H1 (cell line): ENCODE data around the gene TMEM178B. TPM values are rescaled to one million over a fixed set of nuclear protein-coding genes. Genes with fewer than 3 reads are reported as not detected.
A peak's percentile ranks its signal among the peaks of the same experiment; 100 is the strongest.

Source experiments
- CTCF ChIA-PET: fragments of 300-600 bp; sonication (Branson Sonifier 250); formaldehyde crosslinking; loops from one replicate; lab custom pipeline; 2021; ENCODE audit not compliant: partially characterized antibody; lab: Charles Lee
- POLR2A ChIA-PET: fragments of 300-600 bp; sonication (Branson Sonifier 250); formaldehyde crosslinking; loops from one replicate; lab custom pipeline; 2021; ENCODE audit warnings: inconsistent platforms; ENCODE audit not compliant: partially characterized antibody; lab: Charles Lee
- DNase-seq, 2 experiments: peaks; one replicate each; pipeline versions ENCODE4 v3.0.0 to v3.0.0-alpha.2; 2010 to 2022; ENCODE audit warnings: low spot score in 2 of 2, low read depth in 1 of 2, mixed read lengths in 1 of 2
- FAIRE-seq: peaks from 2 replicates; lab custom pipeline; 2011; peaks lifted over from hg19 to GRCh38; lab: Jason Lieb, UNC
- H2AFZ ChIP-seq: 2 replicates; pipeline ENCODE4 v1.8.1; 2012; ENCODE audit warnings: low read length, inconsistent platforms
- H2AK5ac ChIP-seq: 2 replicates; pipeline ENCODE4 v1.6.1; 2013; ENCODE audit warnings: low read depth, low read length
- H2BK120ac ChIP-seq: replicated peaks from 2 replicates; pipeline ENCODE3; 2013; ENCODE audit warnings: low read depth, low read length, inconsistent platforms
- H2BK12ac ChIP-seq: 2 replicates; pipeline ENCODE4 v1.6.1; 2013; ENCODE audit warnings: low read depth, low read length
- H2BK15ac ChIP-seq: 2 replicates; pipeline ENCODE4 v1.6.1; 2013; ENCODE audit warnings: low read length
- H2BK20ac ChIP-seq: 2 replicates; pipeline ENCODE4 v1.6.1; 2013; ENCODE audit warnings: low read length
- H2BK5ac ChIP-seq: 2 replicates; pipeline ENCODE4 v1.6.1; 2013; ENCODE audit warnings: low read depth, low read length
- H3K14ac ChIP-seq: 2 replicates; pipeline ENCODE4 v1.6.1; 2013; ENCODE audit warnings: inconsistent platforms; ENCODE audit not compliant: insufficient read length
- H3K18ac ChIP-seq: 2 replicates; pipeline ENCODE4 v1.6.1; 2013; ENCODE audit warnings: low read length; ENCODE audit errors: extremely low read depth
- H3K23ac ChIP-seq: 2 replicates; pipeline ENCODE4 v1.6.1; 2013; ENCODE audit warnings: inconsistent platforms; ENCODE audit not compliant: insufficient read length
- H3K23me2 ChIP-seq: 2 replicates; pipeline ENCODE4 v1.6.1; 2013; ENCODE audit warnings: low read depth, low read length
- H3K27ac ChIP-seq: 2 replicates; pipeline ENCODE4 v1.6.1; 2011; ENCODE audit warnings: low read depth, low read length, inconsistent platforms
- H3K27me3 ChIP-seq, 4 experiments: replicated peaks in 1 of 4; 1 replicate in 1 of 4; 2 replicates in 3 of 4; pipeline versions ENCODE4 v1.6.1 to v1.8.1; 2011 to 2013; ENCODE audit warnings: low read length in 3 of 4, mild to moderate bottlenecking in 3 of 4, inconsistent platforms in 2 of 4, mixed read lengths in 2 of 4, moderate library complexity in 1 of 4; ENCODE audit not compliant: control insufficient read depth in 3 of 4, insufficient read depth in 3 of 4; ENCODE audit errors: extremely low read depth in 1 of 4
- H3K36me3 ChIP-seq, 4 experiments: 2 replicates each; pipeline versions ENCODE4 v1.6.1 to v1.8.1; 2011 to 2013; ENCODE audit warnings: mild to moderate bottlenecking in 4 of 4, low read length in 3 of 4, moderate library complexity in 2 of 4, control low read depth in 1 of 4, inconsistent platforms in 1 of 4; ENCODE audit not compliant: insufficient read depth in 4 of 4, control insufficient read depth in 2 of 4
- H3K4ac ChIP-seq: replicated peaks from 2 replicates; pipeline ENCODE3; 2013; ENCODE audit warnings: low read length, low read depth, mixed read lengths, inconsistent platforms; ENCODE audit not compliant: insufficient read length
- H3K4me1 ChIP-seq, 4 experiments: replicated peaks in 1 of 4; 1 replicate in 1 of 4; 2 replicates in 3 of 4; pipeline versions ENCODE4 v1.6.1 to v1.8.1; 2011 to 2013; ENCODE audit warnings: low read length in 3 of 4, inconsistent platforms in 2 of 4, mixed read lengths in 1 of 4; ENCODE audit not compliant: insufficient read depth in 4 of 4, control insufficient read depth in 3 of 4
- H3K4me2 ChIP-seq, 2 experiments: 2 replicates each; pipeline versions ENCODE4 v1.6.1 to v1.8.1; 2011 to 2013; ENCODE audit warnings: low read depth in 2 of 2, low read length in 2 of 2, control low read depth in 1 of 2, inconsistent platforms in 1 of 2, mild to moderate bottlenecking in 1 of 2; ENCODE audit not compliant: insufficient read depth in 1 of 2
- H3K4me3 ChIP-seq, 4 experiments: fragments of 200-600, 300-600 bp in 1 of 4; sonication (generic), shearing (Covaris generic), sonication (Bioruptor Twin) in 1 of 4; 2 replicates each; pipeline versions ENCODE4 v1.5.1 to v1.8.1; 2011 to 2016; ENCODE audit warnings: low read length in 4 of 4, low read depth in 3 of 4, control low read depth in 2 of 4, inconsistent platforms in 2 of 4, mild to moderate bottlenecking in 2 of 4, mixed read lengths in 1 of 4, moderate library complexity in 1 of 4; ENCODE audit not compliant: insufficient read depth in 2 of 4; ENCODE audit errors: extremely low read depth in 1 of 4
- H3K56ac ChIP-seq: replicated peaks from 2 replicates; pipeline ENCODE3; 2013; ENCODE audit warnings: low read depth, mild to moderate bottlenecking, mixed read lengths, low read length, inconsistent platforms; ENCODE audit not compliant: insufficient read length
- H3K79me1 ChIP-seq: 2 replicates; pipeline ENCODE4 v1.6.1; 2013; ENCODE audit warnings: low read depth, low read length, control low read depth
- H3K79me2 ChIP-seq, 2 experiments: 2 replicates each; pipeline versions ENCODE4 v1.6.1 to v1.8.1; 2012 to 2013; ENCODE audit warnings: low read length in 2 of 2, mild to moderate bottlenecking in 2 of 2, inconsistent platforms in 1 of 2; ENCODE audit not compliant: insufficient read depth in 2 of 2, control insufficient read depth in 1 of 2
- H3K9ac ChIP-seq, 4 experiments: replicated peaks in 1 of 4; 1 replicate in 1 of 4; 2 replicates in 3 of 4; pipeline versions ENCODE4 v1.6.1 to v1.8.1; 2011 to 2013; ENCODE audit warnings: low read depth in 3 of 4, low read length in 3 of 4, control low read depth in 2 of 4, mild to moderate bottlenecking in 2 of 4, moderate library complexity in 2 of 4, inconsistent platforms in 1 of 4; ENCODE audit errors: extremely low read depth in 1 of 4
- H3K9me3 ChIP-seq, 2 experiments: 2 replicates each; pipeline versions ENCODE4 v1.6.1 to v1.8.1; 2012 to 2013; ENCODE audit warnings: mild to moderate bottlenecking in 2 of 2, moderate library complexity in 2 of 2, control low read depth in 1 of 2, inconsistent platforms in 1 of 2, low read depth in 1 of 2, low read length in 1 of 2, mixed read lengths in 1 of 2; ENCODE audit not compliant: insufficient read depth in 2 of 2
- H4K20me1 ChIP-seq, 2 experiments: replicated peaks in 1 of 2; 2 replicates each; pipeline versions ENCODE3 to v1.8.1; 2011 to 2013; ENCODE audit warnings: inconsistent platforms in 2 of 2, low read length in 2 of 2, mild to moderate bottlenecking in 1 of 2; ENCODE audit not compliant: insufficient read depth in 2 of 2, control insufficient read depth in 1 of 2
- H4K5ac ChIP-seq: 2 replicates; pipeline ENCODE4 v1.6.1; 2013; ENCODE audit warnings: low read length, low read depth, mixed read lengths, inconsistent platforms; ENCODE audit not compliant: insufficient read length
- H4K8ac ChIP-seq: 2 replicates; pipeline ENCODE4 v1.8.0; 2013; ENCODE audit warnings: mild to moderate bottlenecking, moderate library complexity, low read length, inconsistent platforms; ENCODE audit not compliant: insufficient read depth; ENCODE audit errors: extremely low read depth
- H4K91ac ChIP-seq: replicated peaks from 2 replicates; pipeline ENCODE3; 2013; ENCODE audit warnings: low read length, mixed read lengths, inconsistent platforms; ENCODE audit not compliant: insufficient read length
- BACH1 ChIP-seq: IDR thresholded peaks from 2 replicates; pipeline ENCODE4 v1.6.1; 2012; ENCODE audit warnings: low read length, improper control_type of control experiment
- CREB1 ChIP-seq: IDR thresholded peaks from 2 replicates; pipeline ENCODE4 v1.6.1; 2012; ENCODE audit warnings: inconsistent platforms
- CTBP2 ChIP-seq: IDR thresholded peaks from 2 replicates; pipeline ENCODE4 v1.7.0; 2011; ENCODE audit warnings: borderline replicate concordance, mild to moderate bottlenecking, moderate library complexity, mixed read lengths, low read length; ENCODE audit not compliant: insufficient read depth, insufficient read length
- KDM4A ChIP-seq: IDR thresholded peaks from one replicate; pipeline ENCODE4 v1.7.1; 2012; ENCODE audit warnings: low read depth, mild to moderate bottlenecking, moderate library complexity, low read length, inconsistent platforms; ENCODE audit not compliant: severe bottlenecking
- YY1 ChIP-seq: IDR thresholded peaks from 2 replicates; pipeline ENCODE4 v1.6.1; 2011; ENCODE audit warnings: low read depth, mild to moderate bottlenecking, low read length
- WGBS, 2 experiments: shearing (Covaris generic) in 1 of 2; methylation state at CpG; one replicate each; pipeline versions ENCODE4 v1.1.6 to v1.1.7; 2013 to 2015; ENCODE audit warnings: low lambda C conversion rate in 2 of 2, mixed read lengths in 2 of 2, inconsistent platforms in 1 of 2, low coverage in 1 of 2, missing lambda C conversion rate in 1 of 2; ENCODE audit not compliant: insufficient replicate concordance in 2 of 2, insufficient coverage in 1 of 2, insufficient read length in 1 of 2; ENCODE audit errors: extremely low coverage in 1 of 2, missing lambda C conversion rate in 1 of 2; 5-methylcytosine and 5-hydroxymethylcytosine counted together
- polyA plus RNA-seq, 7 experiments: library from polyadenylated mRNA; depleted of rRNA in 3 of 7; stranded (reverse) in 5 of 7; unstranded in 2 of 7; fragments of >200 nt in 5 of 7; fragments of 200-250 nt in 2 of 7; gene quantifications; 1 replicate in 5 of 7; 2 replicates in 1 of 7; 4 replicates in 1 of 7; pipeline versions ENCODE4 v1.2.1 to v1.2.3, GENCODE V29; 2011 to 2013; ENCODE audit warnings: missing spikeins in 2 of 7, mixed read lengths in 2 of 7
- total RNA-seq: library from RNA; stranded (reverse); fragmentation: NEBNext Ultra II Directional; extraction: Animal tissue kit (Norgen Biotek cat#: 25700); gene quantifications from 2 replicates; pipeline ENCODE4 v1.2.1, GENCODE V29; 2021

The TMEM178B gene
- total and polyA plus RNA-seq, 2 of the 8 experiments (the other 6 are each of a cell fraction or from before 2014, with no cell fraction given) = 5.3 to 18.1 TPM

DNA sequence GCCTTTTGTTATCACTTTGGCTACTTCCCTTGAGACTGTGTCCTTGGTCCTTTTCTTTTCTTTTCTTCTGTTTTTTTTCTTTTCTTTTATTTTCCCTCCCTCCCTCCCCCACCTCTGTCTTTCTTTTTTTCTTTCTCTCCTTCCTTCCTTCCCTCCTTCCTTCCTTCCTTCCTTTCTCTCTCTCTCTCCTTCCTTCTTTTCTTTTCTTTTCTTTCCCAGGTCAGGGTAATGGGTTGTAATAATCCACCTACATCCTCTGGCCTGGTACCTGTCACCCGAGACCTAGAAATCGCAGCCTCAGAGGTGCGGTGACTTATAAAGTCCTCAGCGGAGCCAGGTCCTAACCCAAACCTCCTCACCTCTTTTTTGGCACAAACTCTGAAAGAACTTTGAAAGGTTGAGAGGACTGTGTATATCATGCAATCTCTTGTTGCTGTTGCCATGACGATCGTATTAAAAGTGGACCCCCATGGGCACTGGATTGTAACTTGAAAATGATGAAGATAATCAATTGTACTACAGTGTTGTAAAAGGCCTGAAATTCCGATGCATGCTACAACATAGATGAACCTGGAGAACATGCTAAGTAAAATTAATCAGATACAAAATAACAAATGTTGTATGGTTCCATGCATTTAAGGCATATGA lies 336.6 kb downstream of the TMEM178B start:
- TF ChIP-seq KDM4A (no peak), CREB1 (no peak), CTBP2 (no peak), BACH1 (no peak), YY1 (no peak)

More for the DNA sequence above, 336.6 kb downstream of the TMEM178B start:
- POLR2A ChIA-PET = interaction anchor here (1.4 kb wide), 1 partner anchor 9 kb away, joined by 3 read pairs; no protein-coding TSS in a partner anchor
- Histone ChIP-seq H3K27me3 (no peaks in the 10 kb centered on the region; a peak in 1 of 7 replicates), H3K27ac (no peak overlapping the region), H4K91ac (no peak overlapping the region), H2BK12ac (no peak overlapping the region), H3K79me1 (no peaks in the 10 kb centered on the region), H2BK15ac (no peak overlapping the region), H3K4me2 (peak overlapping the region; percentile 54 to 57), H4K8ac (no peak overlapping the region), H2BK5ac (no peak overlapping the region), H2BK20ac (no peak overlapping the region), H3K14ac (no peak overlapping the region), H2AFZ (no peak overlapping the region), H3K9me3 (no peaks in the 10 kb centered on the region), H3K23me2 (no peaks in the 10 kb centered on the region), H3K4me1 (peaks cover 6 to 26% (median 20%) of the 10 kb centered on the region in 4 experiments), H2BK120ac (no peak overlapping the region), H3K23ac (no peak overlapping the region), H3K18ac (peak overlapping the region; percentile 5; the same call in 1 of the 2 replicates), H3K56ac (no peak overlapping the region), H3K79me2 (0 out of 4 replicates have a peak, but pooled peaks cover 0 to 3% of the 10 kb centered on the region in 2 experiments), H2AK5ac (no peak overlapping the region), H4K5ac (no peak overlapping the region), H3K36me3 (no peaks in the 10 kb centered on the region), H3K9ac (peak overlapping the region in 1 of 4 experiments; percentile 48; a peak in 1 of 7 replicates), H4K20me1 (no peaks in the 10 kb centered on the region), H3K4ac (no peak overlapping the region), H3K4me3 (peak overlapping the region in 1 of 4 experiments; percentile 46; a peak in 2 of 8 replicates)
- no peak for DNase-seq
- CTCF ChIA-PET = interaction anchor here (0.9 to 1.4 kb wide), 2 partner anchors 111 to 135 kb away, joined by 3 read pairs; no protein-coding TSS in a partner anchor
- peak; percentile 58 for FAIRE-seq
- 80% methylated on average over 7 of the region's 7 CpGs; no CpG with 5 or more reads in 1 of the 2 experiments for WGBS, 2 experiments
